ENCODE results near the gene MTURN. TPM values are rescaled to one million over a fixed set of nuclear protein-coding genes. Genes with fewer than 3 reads are reported as not detected.
A peak's percentile ranks its signal among the peaks of the same experiment; 100 is the strongest.

MTURN gene
- total and polyA plus RNA-seq, 9 of the 15 experiments (the other 6 are each of a cell fraction or from before 2014, with no cell fraction given) = 0.94 to 14.8 (median 6.4) TPM

- TF ChIP-seq FOXP4 (CRISPR knock-in tag; IDR thresholded peaks at IDR 0.05; ENCODE audit: borderline replicate concordance) (no peak), ZBTB26 (CRISPR knock-in tag; IDR thresholded peaks at IDR 0.05) (no peak), ZNF76 (CRISPR knock-in tag; IDR thresholded peaks at IDR 0.05; ENCODE audit: borderline replicate concordance) (no peak), MITF (IDR thresholded peaks at IDR 0.05) (no peak), MXD1 (CRISPR knock-in tag; IDR thresholded peaks at IDR 0.05; ENCODE audit: borderline replicate concordance, poor library complexity, severe bottlenecking) (no peak), SMAD4 (CRISPR knock-in tag; conservative IDR thresholded peaks at IDR 0.05) (peak; percentile 76), ZNF324 (CRISPR knock-in tag; IDR thresholded peaks at IDR 0.05) (no peak), MCM7 (IDR thresholded peaks at IDR 0.05) (no peak), ZNF583 (CRISPR knock-in tag; IDR thresholded peaks at IDR 0.05) (no peak), NFATC3 (IDR thresholded peaks at IDR 0.05) (no peak), RBM15 (IDR thresholded peaks at IDR 0.05; ENCODE audit: insufficient read depth, low read length) (no peak), FUS (optimal IDR thresholded peaks at IDR 0.05; ENCODE audit: low read depth, low read length) (no peak), RREB1 (CRISPR knock-in tag; IDR thresholded peaks at IDR 0.05) (peak; percentile 93), PTTG1 (tag; IDR thresholded peaks at IDR 0.05; ENCODE audit: low read depth) (no peak), DMBX1 (CRISPR knock-in tag; IDR thresholded peaks at IDR 0.05; ENCODE audit: borderline replicate concordance) (peak; percentile 51; the same call in 1 of the 2 replicates), IRF2 (CRISPR knock-in tag; IDR thresholded peaks at IDR 0.05) (no peak), ZNF212 (CRISPR knock-in tag; IDR thresholded peaks at IDR 0.05) (no peak), NBN (IDR thresholded peaks at IDR 0.05; ENCODE audit: low read depth) (0 out of 2 replicates have a peak, but pooled peaks have one; percentile 33), RAD51 (IDR thresholded peaks at IDR 0.05; ENCODE audit: borderline replicate concordance, low read depth) (no peak)
Measured at GRCh38 chr7:30146127-30146612, 11.4 kb downstream of the MTURN start (continued).
